ENCODE measurements around the gene COPS2. TPM values are rescaled to one million over a fixed set of nuclear protein-coding genes. Genes with fewer than 3 reads are reported as not detected.

Gene COPS2
- total RNA-seq (10 to 100 TPM; 39.4 to 58.4 (median 49.4) TPM), polyA plus RNA-seq (10 to 100 TPM; 21.0 to 28.2 (median 26.8) TPM)
- long read RNA-seq, donor 1, full-length matches to known transcripts, result 16 of 35 reads
- long read RNA-seq, donor 1, partial matches to known transcripts, result 19 of 35 reads
- long read RNA-seq, donor 1, other reads (novel, unspliced or antisense), result 0 of 35 reads
- long read RNA-seq, donor 2, full-length matches to known transcripts, result 9 of 14 reads
- long read RNA-seq, donor 2, partial matches to known transcripts, result 5 of 14 reads
- long read RNA-seq, donor 2, other reads (novel, unspliced or antisense), result 0 of 14 reads

- intact Hi-C loops (cut with DNase I; ENCODE audit: low total_unique reads), result no loop called here
- H3K4me1 ChIP-seq, result peaks cover 36 to 76% (median 57%) of the 10 kb centered on the region in 6 donors
- TF ChIP-seq CTCF (IDR thresholded peaks at IDR 0.05 in 8 of 11, conservative IDR thresholded peaks at IDR 0.05 in 3 of 11) (peak in 4 of 11 experiments; percentile 17 to 44 (median 34)), POLR2A (IDR thresholded peaks at IDR 0.05) (peak in 2 of 3 donors; percentile 80 to 94), POLR2AphosphoS5 (IDR thresholded peaks at IDR 0.05) (peak; percentile 84 to 96 (median 92))
- peak within 1 kb of the TSS; percentile 59 to 94 (median 90) for H3K27ac ChIP-seq
- H3K4me3 ChIP-seq, result peak within 1 kb of the TSS; percentile 77 to 99 (median 86)
- DNase-seq, result peak; percentile 95
- H3K9me3 ChIP-seq, result no peaks in the 10 kb centered on the region
- WGBS, 5 donors, result 0 to 1% (median 1%) methylated on average over 18 to 46 of the region's 46 CpGs
- H3K36me3 ChIP-seq, result peaks cover 0 to 6% (median 0%) of the 10 kb centered on the region in 6 donors
- no peaks in the 10 kb centered on the region for H3K27me3 ChIP-seq (replicated peaks in 1 of 7)
Measured at GRCh38 chr15:49155110-49155833, at the start of gene COPS2. TSS of gene COPS2 (minus strand) at chr15:49155599. CDS start at chr15:49155578, 21 bp downstream.

- WGBS, 5 donors, result 85 to 95% (median 95%) methylated on average over 3 of the region's 3 CpGs
- TF ChIP-seq POLR2A (IDR thresholded peaks at IDR 0.05), result no peak
- TF ChIP-seq CTCF (IDR thresholded peaks at IDR 0.05 in 8 of 11, conservative IDR thresholded peaks at IDR 0.05 in 3 of 11), result no peak
- no peak for TF ChIP-seq POLR2AphosphoS5 (IDR thresholded peaks at IDR 0.05)
- no peak overlapping the region for H3K27ac ChIP-seq
- H3K27me3 ChIP-seq (replicated peaks in 1 of 7), result no peaks in the 10 kb centered on the region
- no peak overlapping the region for H3K4me3 ChIP-seq
- H3K36me3 ChIP-seq, result peaks cover 0 to 44% (median 16%) of the 10 kb centered on the region in 6 donors
- H3K4me1 ChIP-seq, result peaks cover 0 to 10% (median 0%) of the 10 kb centered on the region in 6 donors
- no peak for DNase-seq
- intact Hi-C loops (cut with DNase I; ENCODE audit: low total_unique reads), result no loop called here
- peaks cover 0 to 10% (median 7%) of the 10 kb centered on the region in 8 donors for H3K9me3 ChIP-seq
Measured at GRCh38 chr15:49200347-49200746, 44.9 kb upstream of the COPS2 start.

GRCh38 chr15:49199666-49200065 lies 44.3 kb upstream of the COPS2 start:
- peaks cover 0 to 10% (median 0%) of the 10 kb centered on the region in 6 donors for H3K4me1 ChIP-seq
- peaks cover 0 to 5% (median 2%) of the 10 kb centered on the region in 8 donors for H3K9me3 ChIP-seq
- no peak for DNase-seq
- no peak overlapping the region for H3K27ac ChIP-seq
- H3K27me3 ChIP-seq (replicated peaks in 1 of 7), result no peaks in the 10 kb centered on the region
- 77 to 84% (median 79%) methylated on average over 3 of the region's 3 CpGs for WGBS, 5 donors
- no peak overlapping the region for H3K4me3 ChIP-seq
- intact Hi-C loops (cut with DNase I; ENCODE audit: low total_unique reads), result no loop called here
- no peak for TF ChIP-seq POLR2AphosphoS5 (IDR thresholded peaks at IDR 0.05)
- TF ChIP-seq POLR2A (IDR thresholded peaks at IDR 0.05), result no peak
- no peak for TF ChIP-seq CTCF (IDR thresholded peaks at IDR 0.05 in 8 of 11, conservative IDR thresholded peaks at IDR 0.05 in 3 of 11)
- peaks cover 0 to 38% (median 16%) of the 10 kb centered on the region in 6 donors for H3K36me3 ChIP-seq

DNA sequence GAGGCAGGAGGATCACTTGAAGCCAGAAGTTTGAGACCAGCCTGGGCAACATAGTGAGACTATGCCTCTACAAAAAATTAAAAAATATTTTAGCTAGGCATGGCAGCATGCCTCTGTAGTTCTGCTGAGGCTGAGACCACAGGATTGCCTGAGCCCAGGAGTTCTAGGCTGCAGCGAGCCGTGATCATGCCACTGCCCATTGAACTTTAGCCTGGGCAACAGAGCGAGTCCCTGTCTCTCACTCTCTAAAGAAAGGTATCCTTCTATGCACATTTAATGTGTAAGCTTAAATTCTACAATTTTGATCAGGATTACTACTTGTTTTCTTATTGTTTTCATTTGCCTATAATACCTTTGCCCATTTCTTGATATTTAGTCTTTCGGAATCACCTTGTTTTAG lies 41.5 kb upstream of the COPS2 start:
- Histone ChIP-seq H3K36me3 (peaks cover 0 to 11% (median 0%) of the 10 kb centered on the region in 6 donors), H3K27ac (no peak overlapping the region), H3K4me3 (no peak overlapping the region), H3K4me1 (peaks cover 0 to 10% (median 0%) of the 10 kb centered on the region in 6 donors), H3K27me3 (replicated peaks in 1 of 7) (no peaks in the 10 kb centered on the region), H3K9me3 (no peaks in the 10 kb centered on the region)
- DNase-seq, result no peak
- intact Hi-C loops (cut with DNase I; ENCODE audit: low total_unique reads), result no loop called here
- TF ChIP-seq POLR2AphosphoS5 (IDR thresholded peaks at IDR 0.05), result no peak
- no peak for TF ChIP-seq CTCF (IDR thresholded peaks at IDR 0.05 in 8 of 11, conservative IDR thresholded peaks at IDR 0.05 in 3 of 11)
- no peak for TF ChIP-seq POLR2A (IDR thresholded peaks at IDR 0.05)
- 97 to 99% (median 98%) methylated on average over 4 of the region's 4 CpGs for WGBS, 5 donors

All from spleen (tissue), 13 donors.